HG03460 (cell line): ENCODE results near the gene OPCML.

Source experiments
- ATAC-seq: cut with Tn5 transposase; IDR thresholded peaks from one replicate; pipeline ENCODE4 v1.9.1; 2021; ENCODE audit not compliant: unreplicated experiment

OPCML gene

GRCh38 chr11:132777067-132777975, 755.0 kb downstream of the OPCML start:
- ATAC-seq, result no peak

DNA sequence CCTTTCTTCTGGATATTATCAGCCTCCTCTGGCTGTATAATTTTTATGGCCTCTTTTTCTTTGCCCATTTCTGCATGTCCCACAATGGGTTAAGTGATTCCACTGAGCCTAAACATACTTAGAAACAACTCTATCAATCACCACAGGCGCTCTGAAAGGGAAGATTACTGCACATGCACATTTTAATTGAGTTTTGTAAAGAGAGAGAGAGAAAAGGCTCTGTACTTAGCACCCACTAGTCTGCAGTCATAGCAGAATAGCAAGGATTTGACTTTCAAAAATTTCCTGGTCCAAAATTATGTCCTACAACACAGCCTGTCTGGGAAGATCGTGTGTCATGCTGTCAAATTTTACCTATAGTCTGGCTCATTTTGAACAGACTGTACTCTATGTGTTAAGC, 758.5 kb downstream of the OPCML start:
- ATAC-seq, result no peak

- ATAC-seq, result no peak
Measured at GRCh38 chr11:132772703-132773545, 759.4 kb downstream of the OPCML start.

GRCh38 chr11:132771746-132772145, 760.6 kb downstream of the OPCML start:
- ATAC-seq, result no peak

DNA sequence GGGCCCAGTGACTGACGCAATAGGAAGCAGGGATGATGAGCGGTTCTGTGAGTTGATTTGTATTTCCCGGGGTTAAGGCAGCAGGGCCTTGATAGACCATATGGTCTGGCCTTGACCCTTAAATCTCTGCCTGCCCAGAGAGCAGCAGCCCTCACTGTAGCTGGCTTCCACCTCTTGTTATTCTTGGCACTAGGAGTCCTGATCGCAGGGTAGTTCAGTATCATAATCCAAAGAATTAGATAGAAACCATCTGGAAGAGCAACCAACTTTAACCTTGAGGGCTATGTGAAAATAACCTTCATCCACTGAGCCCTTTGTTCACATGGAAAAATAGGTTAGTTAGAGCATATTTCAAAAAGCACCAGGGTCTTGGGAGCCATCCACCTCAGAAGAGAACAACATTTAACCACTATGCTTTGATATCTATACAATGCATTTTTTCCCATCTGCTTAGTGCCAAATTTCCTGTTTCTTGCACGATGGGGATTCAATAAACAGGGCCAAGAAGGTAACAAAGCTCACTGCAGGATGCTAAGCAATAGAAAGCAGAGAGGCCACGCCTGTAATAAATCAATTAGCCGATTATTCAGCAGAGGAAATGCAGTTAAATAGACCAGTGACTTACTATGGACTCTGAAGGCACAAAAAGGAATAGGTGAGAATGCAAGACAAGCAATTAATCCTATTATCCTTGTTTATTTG, 761.3 kb downstream of the OPCML start:
- ATAC-seq, result no peak

GRCh38 chr11:132763503-132763902, 768.8 kb downstream of the OPCML start:
- no peak for ATAC-seq

- no peak for ATAC-seq
Measured at GRCh38 chr11:132755934-132756333, 776.4 kb downstream of the OPCML start.

DNA sequence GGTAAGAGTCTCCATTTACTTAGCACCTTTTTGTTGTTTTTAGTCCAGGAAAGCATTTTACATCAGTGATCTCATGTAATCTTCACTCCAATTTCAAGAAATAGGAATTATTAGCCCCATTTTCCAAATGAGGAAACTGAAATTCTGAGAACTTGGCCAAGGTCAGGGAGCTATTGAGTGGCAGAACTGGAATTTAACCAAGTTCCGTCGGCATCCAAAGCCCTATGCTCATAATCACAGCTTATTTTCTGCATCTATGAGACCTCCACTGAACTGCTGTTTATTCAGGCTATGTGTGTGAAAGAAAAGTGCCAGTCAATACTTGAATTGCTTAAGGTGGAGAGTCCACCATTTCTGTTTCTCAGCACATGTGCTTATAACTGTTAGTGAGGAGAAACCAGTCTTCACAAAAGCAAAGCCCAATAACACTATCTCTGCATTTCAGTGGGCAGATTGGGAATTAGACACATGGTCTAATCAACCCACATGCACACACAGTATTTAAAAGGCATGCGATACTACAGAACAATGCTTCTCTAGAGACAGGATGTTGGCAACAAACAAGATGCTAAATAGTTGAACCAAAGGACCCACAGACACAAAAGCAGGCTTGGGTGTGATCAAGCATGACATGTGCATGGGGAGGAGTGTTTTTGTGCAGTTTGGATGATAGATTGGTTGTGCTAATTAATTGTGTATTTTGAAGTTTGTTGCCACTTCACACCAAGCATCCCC, 780.6 kb downstream of the OPCML start:
- no peak for ATAC-seq

- no peak for ATAC-seq
Measured at GRCh38 chr11:132746305-132746704, 786.0 kb downstream of the OPCML start.

DNA sequence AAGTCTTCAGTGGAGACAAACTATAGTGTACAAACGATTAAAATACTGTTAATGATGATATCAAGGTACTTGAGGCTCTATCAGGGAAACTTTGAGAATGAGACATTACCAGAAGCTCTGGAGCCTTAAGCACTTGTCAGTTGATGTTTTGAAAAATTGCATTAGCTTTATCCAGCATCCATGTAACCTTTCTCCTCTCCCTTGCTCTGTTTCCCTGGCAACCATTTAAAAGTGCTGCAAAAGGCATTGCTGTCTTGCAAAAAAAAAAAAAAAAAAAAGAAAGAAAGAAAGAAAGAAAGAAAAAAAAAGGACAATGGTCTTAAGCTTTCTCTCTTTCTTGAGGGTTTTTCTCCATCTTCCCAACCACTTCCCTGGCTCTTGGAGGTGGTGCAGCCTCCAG, 787.0 kb downstream of the OPCML start:
- no peak for ATAC-seq

DNA sequence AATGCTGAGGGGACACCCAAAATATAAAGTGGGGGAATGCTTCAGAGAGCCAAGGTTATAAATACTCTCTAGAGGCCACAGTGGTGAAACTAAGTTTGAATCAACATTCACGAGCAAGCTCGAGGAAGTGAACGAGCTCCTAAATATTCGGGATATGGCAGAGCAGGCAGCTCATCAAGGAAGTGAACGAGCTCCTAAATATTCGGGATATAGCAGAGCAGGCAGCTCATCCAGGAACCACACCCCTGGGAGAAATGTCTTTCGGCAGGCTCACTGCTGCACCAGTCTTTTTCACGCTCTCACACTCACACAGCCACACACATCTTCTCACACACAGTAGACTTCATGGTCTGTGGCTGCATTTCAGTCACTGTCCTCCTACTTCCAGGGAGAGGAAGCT, 787.5 kb downstream of the OPCML start:
- ATAC-seq, result no peak

DNA sequence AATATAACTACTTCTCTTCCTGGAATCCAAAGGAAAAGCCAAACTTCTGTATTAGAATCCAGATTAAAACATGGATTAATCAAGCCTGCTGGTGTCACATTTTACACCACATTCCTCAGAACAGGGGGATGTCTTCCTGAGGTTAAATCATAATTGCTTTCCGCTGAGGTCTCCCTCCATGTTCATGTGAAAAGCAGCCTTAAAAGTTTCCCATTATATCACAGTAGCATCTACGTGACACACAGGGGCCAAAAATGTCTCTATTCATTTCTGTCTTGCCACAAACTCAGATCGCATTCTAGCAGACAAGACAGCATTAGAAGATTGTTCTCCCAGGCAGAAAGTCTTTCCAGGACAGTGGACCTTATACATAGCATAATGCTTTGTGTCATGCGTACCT, 788.7 kb downstream of the OPCML start:
- ATAC-seq, result no peak

GRCh38 chr11:132742929-132743328, 789.4 kb downstream of the OPCML start:
- no peak for ATAC-seq

DNA sequence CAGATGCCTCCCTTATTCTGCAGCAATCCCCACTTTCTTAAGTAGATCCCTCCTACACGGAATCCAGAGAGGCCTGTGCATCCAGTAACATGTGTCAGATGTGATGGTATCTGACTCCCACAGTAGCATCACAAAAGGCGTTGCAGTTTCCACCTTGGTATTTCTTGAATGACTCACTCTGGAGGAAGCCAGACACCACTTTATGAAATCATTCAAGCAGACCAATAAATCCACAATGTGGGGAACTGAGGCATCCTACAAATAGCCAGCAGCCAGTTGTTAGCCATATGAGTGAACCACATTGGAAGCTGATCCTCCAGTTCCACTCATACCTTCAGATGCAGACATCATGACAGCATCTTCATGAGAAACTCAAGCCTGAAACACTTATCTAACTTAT, 798.1 kb downstream of the OPCML start:
- ATAC-seq, result no peak

DNA sequence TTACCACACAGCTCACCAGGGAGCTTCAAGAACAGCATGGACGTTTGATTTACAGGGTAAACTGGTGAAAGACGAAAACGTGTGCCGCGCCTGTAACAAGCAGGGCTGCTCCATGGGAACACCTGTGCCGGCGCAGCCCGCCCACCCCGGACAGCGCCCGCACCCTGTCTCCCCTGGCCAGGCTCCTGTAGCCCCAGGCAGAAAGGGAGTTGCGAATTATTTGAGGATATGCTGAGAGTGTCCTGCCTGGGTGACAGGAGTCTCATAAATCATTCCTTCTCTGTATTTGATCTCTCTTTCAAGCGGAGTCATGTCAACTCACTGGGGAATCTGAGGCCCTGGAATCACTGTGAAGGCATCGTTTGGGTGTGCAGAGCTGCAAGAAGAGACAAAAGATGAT, 804.3 kb downstream of the OPCML start:
- ATAC-seq, result no peak

DNA sequence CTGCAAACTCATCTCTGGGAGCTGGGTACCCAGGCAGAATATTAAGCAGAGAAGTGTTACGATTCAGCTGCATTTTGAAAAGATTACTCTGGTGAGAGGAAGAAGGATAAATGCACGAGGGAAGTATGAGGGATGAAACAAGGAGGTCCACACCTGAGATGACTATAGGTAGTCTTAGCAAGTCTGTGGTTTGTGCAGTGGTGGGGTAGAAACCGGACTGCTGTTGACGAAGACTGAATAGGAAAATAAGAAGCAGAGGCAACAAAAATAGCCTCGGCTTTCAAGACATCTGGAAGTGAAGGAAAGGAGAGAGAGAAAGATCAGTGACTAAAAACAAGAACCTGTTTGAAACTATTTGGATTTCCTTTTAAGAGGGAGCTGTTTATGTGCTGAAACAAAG, 810.8 kb downstream of the OPCML start:
- ATAC-seq, result no peak

DNA sequence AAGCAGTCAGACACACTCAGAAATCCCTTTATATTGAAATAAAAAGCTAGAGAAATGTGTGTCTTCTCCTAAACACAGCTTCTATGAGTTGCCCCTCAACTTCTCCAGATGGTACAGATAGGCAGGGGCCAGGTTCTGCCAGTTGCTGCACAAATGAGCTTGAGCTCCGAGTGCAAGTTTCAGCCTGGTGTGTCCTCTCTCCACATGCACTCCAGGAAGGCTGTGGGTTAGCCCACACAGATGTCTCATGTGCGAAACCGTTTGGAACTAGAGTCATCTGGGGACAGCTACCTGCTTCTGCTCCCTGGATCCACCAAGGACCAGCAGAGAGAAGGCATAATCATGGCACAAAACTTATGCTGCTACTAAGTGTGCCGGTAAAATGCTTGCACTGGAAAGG, 812.6 kb downstream of the OPCML start:
- ATAC-seq, result no peak

DNA sequence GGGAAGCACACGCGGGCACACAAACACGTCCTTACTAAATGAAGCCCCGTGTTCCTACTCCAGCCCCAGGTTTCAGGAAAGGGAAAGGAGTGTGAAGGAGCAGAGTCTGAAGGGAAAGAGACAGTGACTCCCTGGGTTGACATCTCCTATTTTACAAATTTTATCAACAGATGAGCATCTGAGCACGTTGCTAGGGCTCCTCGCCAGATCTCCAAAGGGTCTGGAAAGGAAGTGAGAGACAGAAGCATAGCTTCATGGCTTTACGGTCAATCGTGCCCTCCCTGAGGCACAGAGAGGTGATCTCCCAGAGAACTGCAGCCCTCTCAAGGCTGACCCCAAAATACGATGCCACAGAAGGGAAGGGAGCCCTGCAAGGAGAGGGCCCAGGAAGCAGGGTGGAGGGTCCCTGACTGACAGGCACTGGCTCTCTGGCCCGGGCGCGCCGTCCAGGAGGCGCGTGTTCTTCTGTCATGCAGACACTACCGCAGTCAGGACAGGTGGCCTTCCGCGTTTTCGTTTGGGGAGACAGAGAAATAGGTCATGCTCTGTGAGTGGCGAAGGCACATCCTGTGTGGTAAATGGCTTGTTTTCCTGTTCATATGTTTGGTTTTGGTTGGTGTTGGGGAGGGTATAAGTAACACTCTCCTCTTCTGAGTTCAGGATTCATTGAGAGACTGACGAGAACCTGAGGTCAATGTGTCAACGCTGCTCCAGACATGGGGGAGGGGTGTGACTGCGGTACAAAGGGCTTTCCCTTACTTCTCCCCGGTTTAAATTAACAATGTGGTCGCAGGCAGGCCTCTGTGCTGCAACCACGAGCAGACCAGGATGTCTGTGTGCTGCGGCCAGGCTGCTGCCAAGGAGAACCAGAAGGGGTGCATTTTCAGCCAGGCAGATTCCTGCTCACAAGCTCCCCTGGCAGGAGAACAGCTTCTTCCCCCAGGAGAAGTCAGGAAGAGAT, 813.3 kb downstream of the OPCML start:
- ATAC-seq, result peak; percentile 72

- ATAC-seq, result no peak
Measured at GRCh38 chr11:132717824-132718223, 814.5 kb downstream of the OPCML start.

DNA sequence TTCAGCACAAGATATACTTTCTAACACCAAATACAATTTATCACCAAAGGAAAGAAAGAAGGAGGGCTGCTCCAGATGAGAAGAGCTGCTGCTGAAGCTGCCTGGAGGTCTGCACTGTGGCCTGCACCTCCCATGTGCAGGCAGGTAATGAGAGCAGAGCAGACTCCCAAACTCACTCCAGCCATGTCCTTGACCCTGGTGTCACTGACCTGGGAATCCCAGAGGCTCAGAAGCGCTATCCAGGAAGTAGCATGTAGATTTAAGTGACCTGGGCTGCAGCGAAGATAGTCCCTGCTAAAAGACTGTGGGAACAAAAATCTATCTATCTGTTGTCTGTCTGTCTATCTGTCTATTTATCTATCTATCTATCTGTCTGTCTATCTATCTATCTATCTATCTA, 816.3 kb downstream of the OPCML start:
- ATAC-seq, result no peak
